GM13976 (cell line): Measurements from ENCODE around the gene RPH3AL.

Source experiments
- DNase-seq: peaks from one replicate; pipeline ENCODE4 v3.0.0; 2012; ENCODE audit warnings: low spot score
- in situ Hi-C: fragments of 300-500 bp; cut with MboI; formaldehyde crosslinking; loops from one replicate; pipeline ENCODE4 v1.12.0; 2022; ENCODE audit warnings: low sequenced_read_pairs, mixed read lengths, inconsistent platforms; ENCODE audit not compliant: unreplicated experiment
- TF ChIP-seq, protein P1 (sequence below): IDR thresholded peaks from 2 replicates; pipeline ENCODE4 v1.5.1; 2012; ENCODE audit warnings: borderline replicate concordance, mild to moderate bottlenecking; ENCODE audit not compliant: insufficient read depth; ENCODE audit errors: extremely low read depth, missing control alignments, control extremely low read depth

The RPH3AL gene

DNA sequence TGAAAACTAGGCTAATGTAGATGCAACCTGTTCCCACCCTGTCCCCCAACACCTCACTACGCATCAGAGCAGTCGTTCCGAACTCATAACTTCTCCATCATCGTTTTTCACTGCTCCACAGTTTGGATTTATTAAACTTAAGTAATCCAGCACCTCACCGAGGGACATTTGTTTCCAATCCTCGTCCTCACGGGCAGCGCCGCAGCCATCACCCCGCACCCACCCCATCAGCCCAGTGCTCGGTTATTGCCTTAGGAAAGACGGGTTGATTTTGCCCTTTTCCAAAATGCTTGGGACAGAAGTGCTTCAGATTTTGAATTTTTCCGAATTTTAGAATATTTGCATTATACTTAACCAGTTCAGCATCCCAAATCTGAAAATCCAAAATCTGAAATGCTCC, 100.2 kb downstream of the RPH3AL start:
- in situ Hi-C loops: no loop called here
- TF ChIP-seq, protein P1, sequence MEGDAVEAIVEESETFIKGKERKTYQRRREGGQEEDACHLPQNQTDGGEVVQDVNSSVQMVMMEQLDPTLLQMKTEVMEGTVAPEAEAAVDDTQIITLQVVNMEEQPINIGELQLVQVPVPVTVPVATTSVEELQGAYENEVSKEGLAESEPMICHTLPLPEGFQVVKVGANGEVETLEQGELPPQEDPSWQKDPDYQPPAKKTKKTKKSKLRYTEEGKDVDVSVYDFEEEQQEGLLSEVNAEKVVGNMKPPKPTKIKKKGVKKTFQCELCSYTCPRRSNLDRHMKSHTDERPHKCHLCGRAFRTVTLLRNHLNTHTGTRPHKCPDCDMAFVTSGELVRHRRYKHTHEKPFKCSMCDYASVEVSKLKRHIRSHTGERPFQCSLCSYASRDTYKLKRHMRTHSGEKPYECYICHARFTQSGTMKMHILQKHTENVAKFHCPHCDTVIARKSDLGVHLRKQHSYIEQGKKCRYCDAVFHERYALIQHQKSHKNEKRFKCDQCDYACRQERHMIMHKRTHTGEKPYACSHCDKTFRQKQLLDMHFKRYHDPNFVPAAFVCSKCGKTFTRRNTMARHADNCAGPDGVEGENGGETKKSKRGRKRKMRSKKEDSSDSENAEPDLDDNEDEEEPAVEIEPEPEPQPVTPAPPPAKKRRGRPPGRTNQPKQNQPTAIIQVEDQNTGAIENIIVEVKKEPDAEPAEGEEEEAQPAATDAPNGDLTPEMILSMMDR: no peak

DNA sequence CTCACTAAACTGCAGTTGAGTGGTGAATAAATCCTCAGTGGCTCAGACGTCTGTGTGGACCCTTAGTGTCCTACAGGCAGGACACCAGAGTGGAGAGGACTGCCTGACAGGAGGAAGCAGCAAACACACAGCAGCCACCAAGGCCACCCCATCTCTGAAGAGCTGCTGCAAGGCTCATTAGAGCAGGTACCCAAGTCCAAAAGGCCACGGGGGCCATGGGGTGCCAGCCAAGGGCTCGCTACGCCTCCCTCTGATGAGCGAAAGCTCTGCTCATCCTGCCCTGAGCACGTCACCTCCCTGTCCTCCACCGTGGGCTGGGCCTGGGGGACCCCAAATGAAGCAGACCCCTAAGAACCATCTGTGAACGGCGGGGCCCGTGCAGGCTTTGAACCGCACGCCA, 101.1 kb downstream of the RPH3AL start:
- in situ Hi-C loops: no loop called here
- DNase-seq: no peak
- TF ChIP-seq, protein P1: no peak

More for the DNA sequence above, 100.2 kb downstream of the RPH3AL start:
- no peak for DNase-seq

DNA sequence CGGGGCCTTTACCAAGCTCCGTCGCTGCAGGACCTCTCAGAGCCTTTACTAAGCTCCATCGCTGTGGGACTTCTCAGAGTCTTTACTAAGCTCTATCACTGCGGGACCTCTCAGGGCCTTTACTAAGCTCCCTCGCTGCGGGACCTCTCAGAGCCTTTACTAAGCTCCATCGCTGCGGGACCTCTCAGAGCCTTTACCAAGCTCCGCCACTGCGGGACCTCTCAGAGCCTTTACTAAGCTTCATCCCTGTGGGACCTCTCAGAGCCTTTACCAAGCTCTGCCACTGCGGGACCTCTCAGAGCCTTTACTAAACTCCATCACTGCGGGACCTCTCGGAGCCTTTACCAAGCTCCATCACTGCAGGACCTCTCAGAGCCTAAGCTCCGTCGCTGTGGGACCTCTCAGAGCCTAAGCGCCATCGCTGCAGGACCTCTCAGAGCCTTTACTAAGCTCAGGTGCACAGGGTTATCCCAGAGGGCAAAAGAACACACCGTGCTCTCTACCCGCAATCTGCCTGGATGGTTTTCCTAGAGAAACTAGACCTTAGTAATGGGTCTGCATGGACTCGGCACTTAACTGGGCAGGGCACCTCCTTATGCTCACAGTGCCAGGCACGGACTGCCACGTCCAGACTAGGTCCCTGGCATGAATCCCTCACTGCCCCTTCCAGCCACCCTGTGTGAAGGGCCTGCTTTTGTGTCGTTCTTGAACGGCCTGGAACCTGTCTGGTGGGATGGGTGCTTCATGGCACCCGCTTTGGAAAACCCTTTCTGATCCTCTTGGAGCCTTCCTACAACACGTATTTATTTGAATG, 101.9 kb downstream of the RPH3AL start:
- DNase-seq: no peak
- in situ Hi-C loops: no loop called here
- TF ChIP-seq, protein P1: no peak

DNA sequence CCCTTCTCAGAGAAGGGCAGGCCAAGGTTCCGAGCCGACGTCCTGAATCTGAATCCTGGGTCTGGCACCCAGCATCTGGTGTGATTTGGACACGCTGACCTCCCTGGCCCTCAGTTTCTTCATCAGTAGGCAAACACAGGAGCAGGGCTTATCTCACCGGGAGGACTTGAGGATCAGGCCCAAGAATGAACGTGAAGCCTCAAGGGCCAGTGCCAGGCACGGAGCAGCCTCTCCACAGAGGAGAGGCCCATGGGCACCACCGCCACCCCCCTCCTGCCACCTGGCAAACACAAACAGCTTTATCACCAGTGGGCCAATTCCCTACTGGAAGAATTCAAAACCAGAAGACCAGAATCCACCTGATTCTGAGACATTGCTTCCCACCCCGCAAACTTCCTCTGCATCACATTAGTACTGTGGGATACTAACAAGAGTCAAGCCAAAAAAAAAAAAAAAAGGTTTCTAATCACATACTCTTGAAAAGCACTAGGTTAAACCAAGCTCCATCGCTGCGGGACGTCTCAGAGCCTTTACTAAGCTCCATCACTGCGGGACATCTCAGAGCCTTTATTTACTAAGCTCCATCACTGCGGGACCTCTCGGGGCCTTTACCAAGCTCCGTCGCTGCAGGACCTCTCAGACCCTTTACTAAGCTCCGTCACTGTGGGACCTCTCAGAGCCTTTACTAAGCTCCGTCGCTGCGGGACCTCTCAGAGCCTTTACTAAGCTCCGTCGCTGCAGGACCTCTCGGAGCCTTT, 103.2 kb downstream of the RPH3AL start:
- TF ChIP-seq, protein P1: no peak
- DNase-seq: no peak
- in situ Hi-C loops: no loop called here

DNA sequence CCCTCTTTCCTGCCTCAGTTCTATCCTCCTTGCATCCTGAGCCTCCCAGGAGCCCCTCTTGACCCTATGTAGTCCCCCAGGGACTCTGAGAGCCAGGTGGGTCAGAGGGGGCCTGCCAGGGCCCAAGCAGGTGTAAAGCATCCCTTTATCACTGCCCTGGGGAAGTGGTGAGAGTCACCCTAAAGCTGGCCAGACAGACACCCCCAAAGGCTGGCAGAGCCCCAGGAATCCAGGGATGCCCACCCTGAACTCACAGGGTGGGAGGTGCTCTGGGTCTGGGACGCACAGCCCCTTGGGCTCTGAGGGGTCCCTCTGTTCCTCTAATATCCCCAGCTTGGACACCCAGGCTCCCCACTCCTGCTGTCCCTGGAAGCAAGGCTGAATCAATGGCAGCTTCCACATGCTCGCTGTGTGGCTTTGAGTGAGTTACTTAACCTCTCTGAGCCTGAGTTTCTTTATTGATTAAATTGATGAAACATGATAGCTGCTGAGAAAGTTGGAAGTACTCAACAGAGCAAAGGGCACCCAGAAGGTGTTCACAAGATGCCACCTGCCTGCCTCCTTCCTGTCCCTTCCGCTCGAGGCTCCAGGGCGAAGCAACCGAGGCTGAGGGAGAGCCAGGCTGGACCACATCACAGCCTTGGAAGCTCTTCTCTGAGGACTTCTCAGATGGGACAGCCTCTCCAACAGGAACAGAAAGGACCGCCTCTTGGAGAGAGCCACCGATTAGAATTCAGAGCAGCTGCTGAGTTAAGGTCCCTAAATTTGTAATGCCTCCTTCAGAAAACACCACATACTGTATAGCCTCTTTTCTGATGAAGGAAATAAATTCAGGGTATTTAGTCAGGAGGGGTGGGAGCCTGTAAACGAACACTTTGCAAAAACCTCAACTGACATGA, 104.0 kb downstream of the RPH3AL start:
- in situ Hi-C loops: no loop called here
- TF ChIP-seq, protein P1: no peak
- no peak for DNase-seq

DNA sequence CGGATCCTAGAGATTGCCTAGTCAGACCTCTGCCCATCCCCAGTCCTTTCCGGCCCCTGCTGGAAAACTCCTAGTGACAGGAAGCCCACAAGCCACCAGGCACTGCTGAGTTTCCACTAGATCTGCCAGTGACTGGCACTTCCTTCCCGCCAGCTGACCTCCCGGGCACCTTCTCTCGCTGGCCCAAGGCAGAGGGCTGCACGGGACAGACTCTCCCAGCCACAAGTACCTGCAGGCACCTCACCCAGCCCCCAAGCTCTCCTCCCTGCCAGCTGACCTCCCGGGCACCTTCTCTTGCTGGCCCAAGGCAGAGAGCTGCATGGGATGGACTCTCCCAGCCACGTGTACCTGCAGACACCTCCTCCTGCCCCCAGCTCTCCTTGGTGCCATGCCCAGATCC, 104.8 kb downstream of the RPH3AL start:
- TF ChIP-seq, protein P1: no peak
- DNase-seq: no peak
- in situ Hi-C loops: no loop called here
